K562 (cell line): ENCODE measurements around the gene BDKRB2.

ENCODE experiments used
- CCAR2 ChIP-seq: fragments of 200-400 bp; formaldehyde crosslinking; IDR thresholded peaks from 2 replicates; pipeline ENCODE4 v1.6.1; 2017; ENCODE audit warnings: mild to moderate bottlenecking, low read depth, low read length
- ELF4 ChIP-seq: fragments of 450-650 bp; formaldehyde crosslinking; IDR thresholded peaks from 2 replicates; pipeline ENCODE4 v1.4.0; 2022; ENCODE audit warnings: missing genetic modification characterization
- NRF1 ChIP-seq, 2 experiments: fragments of 450-650 bp; IDR thresholded peaks in 1 of 2; conservative IDR thresholded peaks in 1 of 2; 2 replicates each; pipeline ENCODE4 v1.6.1; 2014; ENCODE audit warnings: mild to moderate bottlenecking in 2 of 2
- RAD21 ChIP-seq, 2 experiments: fragments of 250-450 bp in 1 of 2; fragments of 450-650 bp in 1 of 2; sonication (Bioruptor Pico) in 1 of 2; formaldehyde crosslinking in 1 of 2; IDR thresholded peaks in 1 of 2; conservative IDR thresholded peaks in 1 of 2; 2 replicates each; pipeline versions ENCODE4 v1.4.0 to v1.8.0; 2020 to 2022; ENCODE audit warnings: mild to moderate bottlenecking in 2 of 2, moderate library complexity in 1 of 2
- SP2 ChIP-seq: IDR thresholded peaks from 2 replicates; pipeline ENCODE4 v1.6.1; 2011; ENCODE audit warnings: mild to moderate bottlenecking, low read depth, low read length, moderate library complexity; ENCODE audit not compliant: poor library complexity, severe bottlenecking; ENCODE audit errors: extremely low read depth
- SRF ChIP-seq, 2 experiments: fragments of 250-450, 450-650 bp in 1 of 2; sonication (Bioruptor Pico) in 1 of 2; sonication (generic) in 1 of 2; formaldehyde crosslinking; IDR thresholded peaks; 2 replicates each; pipeline versions ENCODE4 v1.5.0 to v1.5.1; 2020 to 2022; ENCODE audit warnings: mild to moderate bottlenecking in 1 of 2, missing genetic modification reagents in 1 of 2
- YY1 ChIP-seq, 3 experiments: IDR thresholded peaks; 2 replicates each; pipeline ENCODE4 v1.6.1; 2011; ENCODE audit warnings: low read length in 2 of 3, mild to moderate bottlenecking in 2 of 3, moderate library complexity in 2 of 3, borderline replicate concordance in 1 of 3, control low read depth in 1 of 3, low read depth in 1 of 3; ENCODE audit not compliant: insufficient read depth in 3 of 3, insufficient replicate concordance in 2 of 3, control insufficient read depth in 1 of 3, insufficient read length in 1 of 3; ENCODE audit errors: extremely low read depth in 1 of 3
- ZNF77 ChIP-seq: fragments of 250-450 bp; sonication (Bioruptor Pico); IDR thresholded peaks from 2 replicates; pipeline ENCODE4 v1.5.0; 2020
- ZNF79 ChIP-seq: fragments of 250-450 bp; sonication (Bioruptor Pico); IDR thresholded peaks from 2 replicates; pipeline ENCODE4 v1.4.0; 2020; ENCODE audit warnings: low read depth, mild to moderate bottlenecking, moderate library complexity
- TF ChIP-seq, protein P1 (sequence below), 3 experiments: IDR thresholded peaks in 2 of 3; conservative IDR thresholded peaks in 1 of 3; 2 replicates each; pipeline ENCODE4 v1.5.1; 2011 to 2012; ENCODE audit warnings: low read length in 3 of 3, mild to moderate bottlenecking in 3 of 3, control low read depth in 2 of 3, improper control_type of control experiment in 1 of 3, inconsistent platforms in 1 of 3, low read depth in 1 of 3, mixed read lengths in 1 of 3, moderate library complexity in 1 of 3; ENCODE audit not compliant: insufficient read depth in 2 of 3

- no peak for TF ChIP-seq ZNF79 (CRISPR knock-in tag)
- no peak for TF ChIP-seq CCAR2
- no peak for TF ChIP-seq SP2
- no peak for TF ChIP-seq SRF (CRISPR knock-in tag; IDR thresholded peaks at IDR 0.05)
- TF ChIP-seq RAD21 (CRISPR knock-in tag; conservative IDR thresholded peaks at IDR 0.05 in 1 of 2, IDR thresholded peaks at IDR 0.05 in 1 of 2) = no peak
- TF ChIP-seq ELF4 (CRISPR knock-in tag) = no peak
- TF ChIP-seq YY1 (IDR thresholded peaks at IDR 0.05; ENCODE audit: borderline replicate concordance in 1 of 3, control insufficient read depth in 1 of 3, extremely low read depth in 1 of 3, insufficient read depth in 3 of 3, insufficient read length in 1 of 3, insufficient replicate concordance in 2 of 3, low read depth in 1 of 3, low read length in 2 of 3) = no peak
- TF ChIP-seq, protein P1, sequence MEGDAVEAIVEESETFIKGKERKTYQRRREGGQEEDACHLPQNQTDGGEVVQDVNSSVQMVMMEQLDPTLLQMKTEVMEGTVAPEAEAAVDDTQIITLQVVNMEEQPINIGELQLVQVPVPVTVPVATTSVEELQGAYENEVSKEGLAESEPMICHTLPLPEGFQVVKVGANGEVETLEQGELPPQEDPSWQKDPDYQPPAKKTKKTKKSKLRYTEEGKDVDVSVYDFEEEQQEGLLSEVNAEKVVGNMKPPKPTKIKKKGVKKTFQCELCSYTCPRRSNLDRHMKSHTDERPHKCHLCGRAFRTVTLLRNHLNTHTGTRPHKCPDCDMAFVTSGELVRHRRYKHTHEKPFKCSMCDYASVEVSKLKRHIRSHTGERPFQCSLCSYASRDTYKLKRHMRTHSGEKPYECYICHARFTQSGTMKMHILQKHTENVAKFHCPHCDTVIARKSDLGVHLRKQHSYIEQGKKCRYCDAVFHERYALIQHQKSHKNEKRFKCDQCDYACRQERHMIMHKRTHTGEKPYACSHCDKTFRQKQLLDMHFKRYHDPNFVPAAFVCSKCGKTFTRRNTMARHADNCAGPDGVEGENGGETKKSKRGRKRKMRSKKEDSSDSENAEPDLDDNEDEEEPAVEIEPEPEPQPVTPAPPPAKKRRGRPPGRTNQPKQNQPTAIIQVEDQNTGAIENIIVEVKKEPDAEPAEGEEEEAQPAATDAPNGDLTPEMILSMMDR (IDR thresholded peaks at IDR 0.05 in 2 of 3, conservative IDR thresholded peaks at IDR 0.05 in 1 of 3; ENCODE audit: insufficient read depth in 2 of 3, low read depth in 1 of 3, low read length in 3 of 3) = no peak
- TF ChIP-seq ZNF77 (CRISPR knock-in tag) = no peak
- TF ChIP-seq NRF1 (conservative IDR thresholded peaks at IDR 0.05 in 1 of 2, IDR thresholded peaks at IDR 0.05 in 1 of 2) = no peak
These were observed 12.0 kb downstream of the BDKRB2 start for GRCh38 chr14:96216627-96217026.
